Activated T-cell treated with anti-CD3 and anti-CD28 coated beads for 24 hours (primary cell): ENCODE measurements around the gene MICOS13.
"Not testable (repeated sequence)": the region's sequence is repeated elsewhere in the genome, so short reads cannot be mapped to it uniquely, and the experiment has no call there.

Experiments
- DNase-seq: peaks from one replicate; pipeline ENCODE4 v3.0.0-alpha.2; 2020; ENCODE audit warnings: low read depth

Gene MICOS13

GRCh38 chr19:5700455-5701092 lies 20.3 kb upstream of the MICOS13 start:
- DNase-seq, result no peak

GRCh38 chr19:5698635-5699422 lies 18.5 kb upstream of the MICOS13 start:
- DNase-seq, result no peak

GRCh38 chr19:5697890-5698634 lies 17.7 kb upstream of the MICOS13 start:
- no peak for DNase-seq

- DNase-seq, result no peak
Observed at GRCh38 chr19:5697022-5697889, 16.9 kb upstream of the MICOS13 start.

GRCh38 chr19:5696196-5697021 lies 16.1 kb upstream of the MICOS13 start:
- DNase-seq, result no peak

- DNase-seq, result no peak
Observed at GRCh38 chr19:5695649-5696195, 15.4 kb upstream of the MICOS13 start.

- no peak for DNase-seq
Observed at GRCh38 chr19:5694956-5695648, 14.8 kb upstream of the MICOS13 start.

- DNase-seq, result no peak
Observed at GRCh38 chr19:5694167-5694955, 14.0 kb upstream of the MICOS13 start.

- no peak for DNase-seq
Observed at GRCh38 chr19:5693195-5694166, 13.2 kb upstream of the MICOS13 start.

- DNase-seq, result no peak
Observed at GRCh38 chr19:5692723-5693194, 12.4 kb upstream of the MICOS13 start.

- no peak for DNase-seq
Observed at GRCh38 chr19:5691822-5692722, 11.8 kb upstream of the MICOS13 start.

- peak; percentile 55 for DNase-seq
Observed at GRCh38 chr19:5690955-5691821, 10.9 kb upstream of the MICOS13 start.

- peak; percentile 99 for DNase-seq
Observed at GRCh38 chr19:5690125-5690954, 10.0 kb upstream of the MICOS13 start, which contains the start of gene RPL36. Gene RPL36 (plus strand): TSS chr19:5690295. CDS start chr19:5690508, 213 bp downstream.

GRCh38 chr19:5688262-5688881 lies 8.1 kb upstream of the MICOS13 start:
- DNase-seq, result not testable (repeated sequence)
